Raji (cell line): ENCODE measurements around the gene COX5B.

Experiments
- POLR2A ChIP-seq: IDR thresholded peaks from 2 replicates; pipeline ENCODE4 v1.6.1; 2011; ENCODE audit warnings: low read depth, low read length, control low read depth; ENCODE audit not compliant: insufficient read depth

Gene COX5B

DNA sequence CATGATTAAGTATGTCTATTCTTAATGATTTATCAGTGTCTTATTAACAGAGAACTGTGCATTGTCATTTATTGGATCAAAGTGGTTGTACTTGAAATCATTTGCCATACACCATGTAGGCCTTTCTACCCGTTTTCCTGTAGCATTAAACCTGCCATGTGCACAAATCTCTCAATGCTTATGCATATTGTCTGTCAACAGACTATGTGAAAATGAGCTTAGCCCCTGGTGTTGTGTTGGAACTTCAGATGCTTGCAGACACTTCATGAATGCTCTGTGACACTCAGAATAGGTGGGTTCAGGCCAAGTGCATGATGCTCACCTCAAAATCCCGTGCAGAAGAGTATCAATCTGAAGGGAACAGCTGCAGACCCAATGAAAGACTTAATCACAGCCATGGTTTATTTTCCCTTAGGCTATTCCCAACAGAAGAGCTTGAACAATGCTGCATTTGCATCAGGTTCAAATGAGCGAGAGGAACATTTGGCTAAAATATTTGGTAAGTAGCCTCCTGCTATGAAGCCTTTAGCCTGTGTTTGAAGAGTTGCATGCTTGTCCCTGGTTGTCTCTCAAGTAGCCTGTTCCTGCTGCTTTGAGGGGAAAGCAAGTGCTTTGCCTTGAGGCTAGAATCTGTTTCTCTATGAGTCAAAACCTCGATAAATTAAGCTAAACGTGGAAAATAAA lies 29.7 kb downstream of the COX5B start:
- no peak for TF ChIP-seq POLR2A

DNA sequence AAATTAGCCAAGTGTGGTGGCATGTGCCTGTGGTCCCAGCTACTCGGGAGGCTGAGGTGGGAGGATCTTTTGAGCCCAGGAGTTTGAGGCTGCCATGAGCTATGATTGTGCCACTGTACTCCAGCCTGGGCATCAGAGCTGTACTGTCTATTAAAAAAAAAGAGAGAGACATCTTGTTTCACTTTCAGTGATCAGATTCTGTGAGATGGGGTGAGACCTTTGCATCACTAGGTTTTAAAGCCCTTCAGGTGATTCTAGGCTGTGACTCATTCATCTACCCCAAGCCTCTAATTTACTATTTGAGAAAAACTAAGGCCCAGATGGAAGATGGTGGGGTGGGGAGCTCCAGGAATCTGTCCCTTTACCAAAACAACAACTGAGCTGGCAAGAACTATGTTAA lies 30.8 kb downstream of the COX5B start:
- no peak for TF ChIP-seq POLR2A

DNA sequence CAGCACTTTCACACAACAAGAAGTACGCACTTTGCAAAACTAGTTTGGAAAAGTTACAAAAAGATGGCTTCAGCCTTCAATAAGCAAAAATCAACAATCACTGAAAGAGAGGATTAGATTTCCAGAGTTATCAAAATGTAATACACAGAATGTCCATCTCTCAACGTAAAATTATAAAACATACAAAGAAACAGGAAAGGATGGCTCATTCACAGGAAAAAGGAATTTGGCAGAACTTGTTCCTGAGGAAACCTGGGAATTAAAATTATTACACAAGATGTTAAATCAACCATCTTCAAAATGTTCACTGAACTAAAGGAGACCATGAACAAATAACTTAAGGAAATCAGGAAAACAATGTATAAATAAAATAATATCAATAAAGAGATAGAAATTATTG lies 31.6 kb downstream of the COX5B start:
- no peak for TF ChIP-seq POLR2A

DNA sequence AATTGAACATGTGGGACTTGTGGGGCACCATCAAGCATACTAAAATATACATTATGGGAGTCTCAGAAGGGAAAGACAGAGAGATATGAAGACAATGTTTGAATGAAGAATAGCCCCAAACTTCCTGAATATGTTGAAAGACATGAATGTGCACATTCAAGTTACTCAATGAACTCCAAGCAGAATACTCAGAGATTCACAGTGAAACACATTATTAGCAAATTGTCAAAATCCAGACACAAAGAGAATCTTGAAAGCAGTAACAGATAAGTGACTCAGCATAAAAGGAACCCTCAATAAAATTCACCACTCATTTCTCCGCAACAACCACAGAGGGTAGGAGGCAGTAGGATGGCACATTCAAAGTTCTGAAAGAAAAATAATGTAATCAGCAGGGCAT lies 32.4 kb downstream of the COX5B start:
- no peak for TF ChIP-seq POLR2A

DNA sequence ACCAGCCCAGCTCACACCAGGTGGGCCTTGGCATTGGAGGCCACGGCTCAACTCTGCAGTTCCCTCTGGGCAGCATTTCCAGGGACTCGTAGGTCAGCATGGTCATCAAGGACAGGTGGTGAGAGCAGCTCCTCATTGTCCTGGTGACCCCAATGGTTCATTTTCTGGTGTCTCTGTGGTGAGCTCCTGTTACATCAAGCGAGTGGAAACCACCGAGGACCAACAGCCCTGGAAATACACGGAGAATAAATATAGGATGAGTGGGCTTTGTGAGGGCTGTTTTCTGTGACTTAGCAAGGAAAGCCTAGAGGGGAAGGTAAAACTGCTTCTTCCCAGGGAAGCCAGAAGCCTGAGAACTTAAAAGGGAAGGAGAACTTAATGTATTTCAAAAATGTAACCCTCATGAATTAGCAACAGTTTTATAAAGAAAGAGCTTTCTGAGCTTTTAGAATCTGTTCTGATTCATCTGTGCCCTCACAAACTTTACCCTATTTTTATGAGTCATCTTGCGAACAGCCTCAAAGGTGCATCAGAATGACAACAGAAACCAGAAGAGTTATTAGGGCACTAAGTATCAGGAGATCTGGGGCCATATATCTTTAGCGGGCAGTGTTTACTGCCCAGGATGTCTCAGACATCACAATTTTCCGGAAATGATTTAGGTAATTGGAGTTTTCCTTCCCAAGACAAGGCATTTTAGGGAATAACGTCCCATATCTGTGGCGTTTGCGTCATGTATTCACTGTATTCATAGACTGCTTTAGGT lies 42.4 kb downstream of the COX5B start:
- TF ChIP-seq POLR2A: no peak

DNA sequence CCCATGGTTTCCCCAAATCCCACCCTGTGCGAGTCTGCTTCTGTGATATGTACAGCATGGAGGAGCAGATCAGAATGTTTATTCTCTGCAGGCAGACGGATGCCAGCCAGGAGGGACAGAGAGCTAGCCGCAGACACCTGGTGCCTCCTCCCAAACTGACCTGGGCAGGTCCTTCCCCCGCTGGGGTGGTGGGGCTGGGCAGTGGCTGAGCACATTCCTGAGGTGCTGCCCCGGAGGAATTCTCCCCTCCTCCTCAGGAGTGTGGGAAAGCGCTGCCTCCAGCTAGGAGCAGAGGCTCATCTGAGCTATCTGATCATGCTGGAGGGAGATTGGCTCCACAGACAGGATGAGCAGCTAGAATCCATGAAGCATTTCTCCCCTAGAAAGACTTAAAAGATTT lies 45.3 kb downstream of the COX5B start:
- TF ChIP-seq POLR2A: no peak

DNA sequence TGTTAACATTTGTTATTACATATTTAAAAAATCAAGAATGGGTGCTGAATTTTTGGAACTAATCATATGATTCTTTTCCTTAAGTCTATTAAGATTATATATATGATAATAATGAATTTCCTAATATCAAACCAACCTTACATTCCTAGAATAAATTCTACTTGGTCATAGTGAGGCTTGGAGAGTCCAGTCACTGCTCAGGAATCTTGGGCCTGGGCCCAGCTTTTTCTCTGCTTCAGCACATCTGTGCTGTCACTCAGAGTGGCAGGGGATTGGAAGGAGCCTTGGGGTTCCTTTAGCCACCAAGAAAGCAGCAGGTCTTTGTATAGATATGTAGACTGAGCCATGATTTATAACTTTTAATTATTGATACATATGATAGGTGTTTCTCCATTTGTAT lies 47.6 kb downstream of the COX5B start:
- no peak for TF ChIP-seq POLR2A

DNA sequence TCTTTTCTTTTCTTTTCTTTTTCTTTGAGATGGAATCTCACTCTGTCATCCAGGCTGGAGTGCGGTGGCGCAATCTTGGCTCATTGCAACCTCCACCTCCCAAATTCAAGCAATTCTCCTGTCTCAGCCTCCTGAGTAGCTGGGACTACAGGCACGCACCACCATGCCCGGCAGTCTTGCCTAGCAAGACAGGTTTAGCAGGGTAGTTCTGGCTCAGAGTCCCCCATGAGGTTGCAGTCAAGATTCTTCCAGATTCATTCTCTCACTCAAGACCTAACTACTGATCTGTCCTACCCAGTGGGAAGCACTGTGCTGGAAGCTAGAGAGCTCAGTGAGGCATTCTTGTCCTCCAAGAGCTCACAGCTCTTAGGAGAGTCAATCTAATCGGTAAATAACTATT lies 49.9 kb downstream of the COX5B start:
- no peak for TF ChIP-seq POLR2A

DNA sequence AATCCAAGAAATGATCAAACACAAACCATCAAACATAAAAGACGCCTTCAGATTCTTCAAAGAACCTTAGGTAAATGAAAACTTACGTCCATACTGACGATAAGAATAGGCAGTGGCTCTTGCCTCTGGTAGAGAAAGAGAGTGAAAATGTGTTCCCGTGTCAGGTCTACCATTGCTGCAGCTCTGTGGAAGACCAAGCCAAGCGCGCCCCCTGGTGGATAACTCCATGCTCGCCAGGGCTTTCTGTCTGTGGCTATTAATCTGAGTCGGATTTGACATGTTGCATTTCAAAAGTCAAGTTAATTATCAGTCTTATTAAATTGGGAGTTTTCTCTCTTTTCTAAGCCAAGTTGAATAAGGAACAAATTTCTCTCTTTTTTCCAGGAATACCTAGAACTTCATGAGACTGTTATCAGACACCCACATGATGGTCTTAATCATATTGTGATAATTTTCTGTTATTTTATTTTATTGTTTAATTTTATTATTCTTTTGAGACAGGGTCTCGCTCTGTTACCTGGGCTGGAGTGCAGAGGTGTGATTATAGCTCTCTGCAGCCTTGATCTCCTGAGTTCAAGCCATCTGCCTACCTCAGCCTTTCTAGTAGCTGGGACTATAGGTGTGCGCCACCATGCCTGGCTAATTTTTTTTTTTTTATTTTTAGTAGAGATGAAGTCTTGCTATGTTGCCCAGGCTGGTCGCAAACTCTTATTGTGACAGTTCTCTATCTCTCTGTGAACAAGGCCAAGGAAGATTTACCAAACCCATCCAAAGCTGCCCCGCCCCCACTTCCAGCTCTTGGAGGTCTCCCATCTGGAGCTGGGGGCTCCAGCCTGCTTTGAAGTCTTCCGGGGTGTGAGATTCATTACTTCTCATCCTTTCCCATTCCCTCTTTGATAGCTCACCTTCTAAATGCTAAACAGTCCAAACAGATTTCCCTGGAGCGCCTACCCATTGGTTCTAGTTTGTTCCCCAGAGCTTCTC lies 51.7 kb downstream of the COX5B start:
- TF ChIP-seq POLR2A: no peak
